A673 (cell line): ENCODE data around the gene HSD17B4. TPM values are rescaled to one million over a fixed set of nuclear protein-coding genes. Genes with fewer than 3 reads are reported as not detected.
A peak's percentile ranks its signal among the peaks of the same experiment; 100 is the strongest.
"Not testable (repeated sequence)": the region's sequence is repeated elsewhere in the genome, so short reads cannot be mapped to it uniquely, and the experiment has no call there.

Experiments used
- BruUV-seq: library from RNA; stranded (reverse); fragments of 400-500 nt; replicated peaks from 2 replicates; lab custom pipeline; 2021; lab: Mats Ljungman, UMichigan
- CTCF ChIA-PET: fragments of 300-600 bp; sonication (Branson Sonifier 250); formaldehyde crosslinking; loops from one replicate; lab custom pipeline; 2022; ENCODE audit warnings: antibody characterized with exemption; lab: Charles Lee
- POLR2A ChIA-PET: fragments of 300-600 bp; sonication (Branson Sonifier 250); formaldehyde crosslinking; loops from one replicate; lab custom pipeline; 2022; ENCODE audit warnings: antibody characterized with exemption; ENCODE audit not compliant: low non-redundant PET; lab: Charles Lee
- DNase-seq: peaks from one replicate; pipeline ENCODE4 v3.0.0-alpha.2; 2015; ENCODE audit warnings: low spot score
- H3K27ac ChIP-seq: fragments of 200-600 bp; sonication (generic); 2 replicates; pipeline ENCODE4 v1.5.1; 2016; ENCODE audit warnings: mixed run types, low read depth, mild to moderate bottlenecking, mixed read lengths, antibody characterized with exemption, low read length; ENCODE audit not compliant: poor library complexity, severe bottlenecking
- H3K27me3 ChIP-seq: fragments of 200-600 bp; sonication (generic); replicated peaks from 2 replicates; pipeline ENCODE4 v1.6.1; 2017; ENCODE audit warnings: mixed run types, low read depth, mild to moderate bottlenecking, mixed read lengths, antibody characterized with exemption, low read length; ENCODE audit not compliant: insufficient read depth, poor library complexity
- H3K36me3 ChIP-seq: fragments of 200-600 bp; sonication (generic); 2 replicates; pipeline ENCODE4 v1.6.1; 2016; ENCODE audit warnings: mixed run types, mild to moderate bottlenecking, mixed read lengths, antibody characterized with exemption, low read length; ENCODE audit not compliant: insufficient read depth, poor library complexity, severe bottlenecking
- H3K4me1 ChIP-seq: fragments of 200-600 bp; sonication (generic); 2 replicates; pipeline ENCODE4 v1.6.1; 2017; ENCODE audit warnings: mixed run types, mild to moderate bottlenecking, mixed read lengths, antibody characterized with exemption, low read length; ENCODE audit not compliant: insufficient read depth, poor library complexity, severe bottlenecking
- H3K4me3 ChIP-seq: fragments of 200-600 bp; sonication (generic); 2 replicates; pipeline ENCODE4 v1.5.1; 2016; ENCODE audit warnings: low read depth, mixed run types, mild to moderate bottlenecking, mixed read lengths, low read length; ENCODE audit not compliant: poor library complexity, severe bottlenecking
- H3K9me3 ChIP-seq: fragments of 200-600 bp; sonication (generic); 2 replicates; pipeline ENCODE4 v1.6.1; 2016; ENCODE audit warnings: mixed run types, low read depth, mild to moderate bottlenecking, mixed read lengths, antibody characterized with exemption, low read length; ENCODE audit not compliant: poor library complexity, severe bottlenecking
- CTCF ChIP-seq: fragments of 300-800, 200-600 bp; sonication (generic); conservative IDR thresholded peaks from 2 replicates; pipeline ENCODE4 v1.5.1; 2017; ENCODE audit warnings: low read depth, mild to moderate bottlenecking, antibody characterized with exemption, low read length, moderate library complexity, mixed read lengths
- EZH2 ChIP-seq: fragments of 200-600 bp; sonication (generic); IDR thresholded peaks from 2 replicates; pipeline ENCODE4 v1.6.1; 2017; ENCODE audit warnings: borderline replicate concordance, low read depth, mild to moderate bottlenecking, mixed read lengths, antibody characterized with exemption, low read length; ENCODE audit not compliant: poor library complexity, severe bottlenecking
- intact Hi-C: fragments of 100-400 bp; cut with micrococcal nuclease; formaldehyde crosslinking; loops from one replicate; pipeline ENCODE4 v1.10.0; 2022; ENCODE audit not compliant: unreplicated experiment
- total RNA-seq: library from RNA; stranded (reverse); gene quantifications from 2 replicates; pipeline ENCODE4 v1.2.3, GENCODE V29; 2021

Gene HSD17B4
- total RNA-seq, 1 experiment from 2014 or later = 140 TPM

GRCh38 chr5:119512277-119512676 is 60.0 kb downstream of the HSD17B4 start:
- ChIA-PET CTCF (no interaction called here), POLR2A (no interaction called here)
- H3K9me3 ChIP-seq = peaks cover 3% of the 10 kb centered on the region
- no peak for TF ChIP-seq CTCF
- no peak for TF ChIP-seq EZH2
- no peak overlapping the region for H3K27ac ChIP-seq
- intact Hi-C loops = no loop called here
- H3K4me3 ChIP-seq = no peak overlapping the region
- H3K4me1 ChIP-seq = no peaks in the 10 kb centered on the region
- no peaks in the 10 kb centered on the region for H3K27me3 ChIP-seq
- peak; percentile 19 for DNase-seq
- H3K36me3 ChIP-seq = no peaks in the 10 kb centered on the region
- no TSS peak for BruUV-seq

GRCh38 chr5:119515192-119515591 is 62.9 kb downstream of the HSD17B4 start:
- Histone ChIP-seq H3K27me3 (no peaks in the 10 kb centered on the region), H3K9me3 (peaks cover 3% of the 10 kb centered on the region), H3K4me3 (no peak overlapping the region), H3K36me3 (no peaks in the 10 kb centered on the region), H3K27ac (no peak overlapping the region), H3K4me1 (no peaks in the 10 kb centered on the region)
- intact Hi-C loops = no loop called here
- no peak for DNase-seq
- CTCF ChIA-PET = no interaction called here
- BruUV-seq = no TSS peak
- POLR2A ChIA-PET = no interaction called here
- TF ChIP-seq CTCF (no peak), EZH2 (no peak)

GRCh38 chr5:119517115-119517514 is 64.8 kb downstream of the HSD17B4 start:
- H3K36me3 ChIP-seq, DNase-seq, H3K27ac ChIP-seq, H3K27me3 ChIP-seq, intact Hi-C loops, H3K4me3 ChIP-seq, POLR2A ChIA-PET, BruUV-seq, CTCF ChIA-PET, H3K9me3 ChIP-seq, H3K4me1 ChIP-seq: not testable (repeated sequence)

- POLR2A ChIA-PET = no interaction called here
- no peak overlapping the region for H3K27ac ChIP-seq
- H3K36me3 ChIP-seq = no peaks in the 10 kb centered on the region
- DNase-seq = no peak
- H3K9me3 ChIP-seq = no peaks in the 10 kb centered on the region
- H3K4me1 ChIP-seq = no peaks in the 10 kb centered on the region
- CTCF ChIA-PET = no interaction called here
- no peak overlapping the region for H3K4me3 ChIP-seq
- BruUV-seq = no TSS peak
- TF ChIP-seq EZH2 (no peak), CTCF (no peak)
- intact Hi-C loops = no loop called here
- H3K27me3 ChIP-seq = no peaks in the 10 kb centered on the region
Measured at GRCh38 chr5:119521232-119521631, 68.9 kb downstream of the HSD17B4 start.
